Gastrocnemius medialis (tissue), 4 donors: ENCODE measurements around the gene TUBB6. TPM values are rescaled to one million over a fixed set of nuclear protein-coding genes. Genes with fewer than 3 reads are reported as not detected.

Source experiments
- ATAC-seq, 2 donors: fragments of 150-250 bp; one replicate each; pipeline ENCODE4 v1.9.1; 2016
- DNase-seq, 2 donors: peaks; one replicate each; pipeline ENCODE4 v3.0.0-alpha.2; 2019
- H3K27ac ChIP-seq, 4 donors: fragments of 200-600 bp; sonication (generic); 1 replicate in 1 of 4; 2 replicates in 3 of 4; pipeline ENCODE4 v1.5.1; 2016 to 2018; ENCODE audit warnings: mild to moderate bottlenecking in 2 of 4, moderate library complexity in 1 of 4
- H3K27me3 ChIP-seq, 3 donors: fragments of 200-600 bp; sonication (generic) in 2 of 3; 1 replicate in 1 of 3; 2 replicates in 2 of 3; pipeline versions ENCODE4 v1.5.1 to v1.6.0; 2016 to 2019; ENCODE audit warnings: mild to moderate bottlenecking in 1 of 3, moderate library complexity in 1 of 3
- H3K36me3 ChIP-seq, 2 donors: fragments of 200-600 bp; sonication (generic) in 1 of 2; one replicate each; pipeline ENCODE4 v1.5.1; 2017 to 2018
- H3K4me1 ChIP-seq, 2 donors: fragments of 200-600 bp; sonication (generic) in 1 of 2; one replicate each; pipeline ENCODE4 v1.5.1; 2016 to 2017; ENCODE audit warnings: mild to moderate bottlenecking in 2 of 2
- H3K4me3 ChIP-seq, 4 donors: fragments of 200-600 bp; sonication (generic) in 3 of 4; 1 replicate in 1 of 4; 2 replicates in 3 of 4; pipeline ENCODE4 v1.5.1; 2016 to 2019; ENCODE audit warnings: mild to moderate bottlenecking in 2 of 4
- H3K9me3 ChIP-seq, 3 donors: fragments of 200-600 bp; sonication (generic) in 2 of 3; 1 replicate in 1 of 3; 2 replicates in 2 of 3; pipeline ENCODE4 v1.5.1; 2016 to 2019
- POLR2A ChIP-seq, 2 donors: fragments of 450-650 bp; IDR thresholded peaks; one replicate each; pipeline ENCODE4 v1.6.1; 2017; ENCODE audit warnings: antibody characterized with exemption in 2 of 2, mild to moderate bottlenecking in 2 of 2, moderate library complexity in 2 of 2
- in situ Hi-C, 4 donors: fragments of 200-750 bp; cut with MboI; loops; one replicate each; pipeline versions ENCODE4 v1.15.0 to v1.8.0; 2017; ENCODE audit warnings: low sequenced_read_pairs in 4 of 4
- intact Hi-C: fragments of 100-400 bp; cut with DNase I; formaldehyde crosslinking; loops from one replicate; pipeline ENCODE4 v1.15.1; 2023; ENCODE audit warnings: low total_unique reads
- total RNA-seq, 4 donors: library from RNA; depleted of rRNA; stranded (reverse); fragments of >200 nt; gene quantifications; one replicate each; pipeline versions ENCODE4 v1.1.0 to v1.2.3, GENCODE V29; 2016
- TF ChIP-seq, protein P1 (sequence below), 5 experiments: fragments of 450-650 bp in 3 of 5; fragments of 200-600 bp in 2 of 5; sonication (generic) in 2 of 5; IDR thresholded peaks in 4 of 5; conservative IDR thresholded peaks in 1 of 5; 1 replicate in 4 of 5; 2 replicates in 1 of 5; pipeline ENCODE4 v1.5.1; 2016 to 2019; ENCODE audit warnings: antibody characterized with exemption in 5 of 5, mild to moderate bottlenecking in 3 of 5, moderate library complexity in 3 of 5

TUBB6 gene
- total RNA-seq, 4 donors from 2014 or later = 6.3 to 29.7 (median 13.5) TPM

DNA sequence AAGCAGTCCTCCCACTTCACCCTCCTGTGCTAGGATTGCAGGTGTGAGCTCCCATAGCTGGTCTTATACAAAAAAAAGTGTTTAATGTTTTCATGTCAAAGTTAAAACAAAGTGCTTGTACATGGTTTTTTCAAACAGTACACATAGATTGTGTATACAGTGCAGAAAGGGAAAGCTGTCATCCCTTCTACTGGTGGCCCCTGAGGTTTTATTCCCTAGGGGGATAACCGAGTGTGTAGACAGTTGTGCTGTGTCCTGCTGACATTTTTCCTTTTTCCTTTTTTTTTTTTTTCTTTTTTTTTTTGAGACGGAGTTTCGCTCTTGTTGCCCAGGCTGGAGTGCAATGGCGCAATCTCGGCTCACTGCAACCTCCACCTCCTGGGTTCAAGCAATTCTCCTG lies 10.8 kb downstream of the TUBB6 start:
- Histone ChIP-seq H3K36me3 (peaks cover 0 to 9% of the 10 kb centered on the region in 2 donors), H3K27me3 (no peaks in the 10 kb centered on the region), H3K9me3 (no peaks in the 10 kb centered on the region), H3K4me1 (peaks cover 13 to 20% of the 10 kb centered on the region in 2 donors), H3K27ac (no peak overlapping the region), H3K4me3 (no peak overlapping the region)
- ATAC-seq = no peak
- intact Hi-C loops (no loop called here), in situ Hi-C loops (no loop called here)
- TF ChIP-seq, protein P1, sequence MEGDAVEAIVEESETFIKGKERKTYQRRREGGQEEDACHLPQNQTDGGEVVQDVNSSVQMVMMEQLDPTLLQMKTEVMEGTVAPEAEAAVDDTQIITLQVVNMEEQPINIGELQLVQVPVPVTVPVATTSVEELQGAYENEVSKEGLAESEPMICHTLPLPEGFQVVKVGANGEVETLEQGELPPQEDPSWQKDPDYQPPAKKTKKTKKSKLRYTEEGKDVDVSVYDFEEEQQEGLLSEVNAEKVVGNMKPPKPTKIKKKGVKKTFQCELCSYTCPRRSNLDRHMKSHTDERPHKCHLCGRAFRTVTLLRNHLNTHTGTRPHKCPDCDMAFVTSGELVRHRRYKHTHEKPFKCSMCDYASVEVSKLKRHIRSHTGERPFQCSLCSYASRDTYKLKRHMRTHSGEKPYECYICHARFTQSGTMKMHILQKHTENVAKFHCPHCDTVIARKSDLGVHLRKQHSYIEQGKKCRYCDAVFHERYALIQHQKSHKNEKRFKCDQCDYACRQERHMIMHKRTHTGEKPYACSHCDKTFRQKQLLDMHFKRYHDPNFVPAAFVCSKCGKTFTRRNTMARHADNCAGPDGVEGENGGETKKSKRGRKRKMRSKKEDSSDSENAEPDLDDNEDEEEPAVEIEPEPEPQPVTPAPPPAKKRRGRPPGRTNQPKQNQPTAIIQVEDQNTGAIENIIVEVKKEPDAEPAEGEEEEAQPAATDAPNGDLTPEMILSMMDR (IDR thresholded peaks at IDR 0.05 in 4 of 5, conservative IDR thresholded peaks at IDR 0.05 in 1 of 5) = no peak
- no peak for TF ChIP-seq POLR2A (IDR thresholded peaks at IDR 0.05)
- no peak for DNase-seq

DNA sequence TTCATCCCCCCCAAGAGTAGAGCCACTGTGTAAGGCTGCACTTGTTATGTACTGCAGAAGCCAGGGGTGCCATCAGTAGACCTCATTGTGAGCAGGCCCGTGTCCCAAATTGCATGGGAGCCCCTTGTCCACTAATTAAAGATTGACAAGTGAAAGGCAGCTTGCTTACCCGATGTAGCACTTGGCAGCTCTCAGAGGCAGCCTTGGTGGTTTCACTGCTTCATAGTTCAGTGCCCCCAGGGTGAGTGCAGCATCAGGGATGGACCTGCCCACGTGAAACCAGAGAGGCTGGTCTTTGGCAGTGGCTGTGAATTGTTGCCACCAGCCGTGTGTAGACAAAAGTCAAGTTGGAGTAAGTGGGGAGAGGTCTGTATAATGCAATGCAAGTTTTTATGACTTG lies 13.3 kb downstream of the TUBB6 start:
- no peak for DNase-seq
- Histone ChIP-seq H3K27me3 (no peaks in the 10 kb centered on the region), H3K4me3 (no peak overlapping the region), H3K4me1 (peaks cover 0 to 9% of the 10 kb centered on the region in 2 donors), H3K36me3 (peaks cover 0 to 27% of the 10 kb centered on the region in 2 donors), H3K27ac (no peak overlapping the region), H3K9me3 (no peaks in the 10 kb centered on the region)
- TF ChIP-seq POLR2A (IDR thresholded peaks at IDR 0.05) = no peak
- TF ChIP-seq, protein P1 (IDR thresholded peaks at IDR 0.05 in 4 of 5, conservative IDR thresholded peaks at IDR 0.05 in 1 of 5) = no peak
- ATAC-seq = no peak
- intact Hi-C loops = no loop called here
- in situ Hi-C loops = no loop called here

DNA sequence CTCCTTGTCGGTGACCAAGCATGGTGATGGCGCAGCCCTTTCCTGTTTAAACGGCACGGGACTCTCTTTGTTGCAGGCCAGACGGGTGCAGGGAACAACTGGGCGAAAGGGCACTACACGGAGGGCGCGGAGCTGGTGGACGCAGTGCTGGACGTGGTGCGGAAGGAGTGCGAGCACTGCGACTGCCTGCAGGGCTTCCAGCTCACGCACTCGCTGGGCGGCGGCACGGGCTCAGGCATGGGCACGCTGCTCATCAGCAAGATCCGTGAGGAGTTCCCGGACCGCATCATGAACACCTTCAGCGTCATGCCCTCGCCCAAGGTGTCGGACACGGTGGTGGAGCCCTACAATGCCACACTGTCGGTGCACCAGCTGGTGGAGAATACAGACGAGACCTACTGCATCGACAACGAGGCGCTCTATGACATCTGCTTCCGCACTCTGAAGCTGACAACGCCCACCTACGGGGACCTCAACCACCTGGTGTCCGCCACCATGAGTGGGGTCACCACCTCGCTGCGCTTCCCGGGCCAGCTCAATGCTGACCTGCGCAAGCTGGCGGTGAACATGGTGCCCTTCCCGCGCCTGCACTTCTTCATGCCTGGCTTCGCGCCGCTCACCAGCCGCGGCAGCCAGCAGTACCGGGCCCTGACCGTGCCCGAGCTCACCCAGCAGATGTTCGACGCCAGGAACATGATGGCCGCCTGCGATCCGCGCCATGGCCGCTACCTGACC lies 17.1 kb downstream of the TUBB6 start:
- no peak for DNase-seq
- no peak overlapping the region for H3K27ac ChIP-seq

DNA sequence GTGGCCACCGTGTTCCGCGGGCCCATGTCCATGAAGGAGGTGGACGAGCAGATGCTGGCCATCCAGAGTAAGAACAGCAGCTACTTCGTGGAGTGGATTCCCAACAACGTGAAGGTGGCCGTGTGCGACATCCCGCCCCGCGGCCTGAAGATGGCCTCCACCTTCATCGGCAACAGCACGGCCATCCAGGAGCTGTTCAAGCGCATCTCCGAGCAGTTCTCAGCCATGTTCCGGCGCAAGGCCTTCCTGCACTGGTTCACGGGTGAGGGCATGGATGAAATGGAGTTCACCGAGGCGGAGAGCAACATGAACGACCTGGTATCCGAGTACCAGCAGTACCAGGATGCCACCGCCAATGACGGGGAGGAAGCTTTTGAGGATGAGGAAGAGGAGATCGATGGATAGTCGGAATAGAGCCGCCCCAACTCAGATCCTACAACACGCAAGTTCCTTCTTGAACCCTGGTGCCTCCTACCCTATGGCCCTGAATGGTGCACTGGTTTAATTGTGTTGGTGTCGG lies 17.7 kb downstream of the TUBB6 start:
- no peak for ATAC-seq
- intact Hi-C loops (no loop called here), in situ Hi-C loops (no loop called here)
- no peak for DNase-seq
- Histone ChIP-seq H3K4me1 (peaks cover 0 to 8% of the 10 kb centered on the region in 2 donors), H3K27ac (no peak overlapping the region), H3K4me3 (no peak overlapping the region), H3K27me3 (no peaks in the 10 kb centered on the region), H3K36me3 (peaks cover 0 to 42% of the 10 kb centered on the region in 2 donors), H3K9me3 (no peaks in the 10 kb centered on the region)
- TF ChIP-seq, protein P1 (IDR thresholded peaks at IDR 0.05 in 4 of 5, conservative IDR thresholded peaks at IDR 0.05 in 1 of 5) = no peak
- no peak for TF ChIP-seq POLR2A (IDR thresholded peaks at IDR 0.05)

More for the DNA sequence above, 17.1 kb downstream of the TUBB6 start:
- Histone ChIP-seq H3K4me3 (no peak overlapping the region), H3K36me3 (peaks cover 0 to 42% of the 10 kb centered on the region in 2 donors), H3K9me3 (no peaks in the 10 kb centered on the region), H3K27me3 (no peaks in the 10 kb centered on the region), H3K4me1 (peaks cover 0 to 8% of the 10 kb centered on the region in 2 donors)
- no peak for ATAC-seq
- in situ Hi-C loops (no loop called here), intact Hi-C loops (no loop called here)
- TF ChIP-seq POLR2A (IDR thresholded peaks at IDR 0.05) = no peak
- TF ChIP-seq, protein P1 (IDR thresholded peaks at IDR 0.05 in 4 of 5, conservative IDR thresholded peaks at IDR 0.05 in 1 of 5) = no peak
